GM18508 (cell line): Measurements from ENCODE around the gene ZNF175.
"Not testable (repeated sequence)": the region's sequence is repeated elsewhere in the genome, so short reads cannot be mapped to it uniquely, and the experiment has no call there.

Source experiments
- ATAC-seq: cut with Tn5 transposase; IDR thresholded peaks from one replicate; pipeline ENCODE4 v1.9.1; 2021; ENCODE audit warnings: moderate number of reproducible peaks; ENCODE audit not compliant: insufficient read depth, unreplicated experiment

Gene ZNF175

DNA sequence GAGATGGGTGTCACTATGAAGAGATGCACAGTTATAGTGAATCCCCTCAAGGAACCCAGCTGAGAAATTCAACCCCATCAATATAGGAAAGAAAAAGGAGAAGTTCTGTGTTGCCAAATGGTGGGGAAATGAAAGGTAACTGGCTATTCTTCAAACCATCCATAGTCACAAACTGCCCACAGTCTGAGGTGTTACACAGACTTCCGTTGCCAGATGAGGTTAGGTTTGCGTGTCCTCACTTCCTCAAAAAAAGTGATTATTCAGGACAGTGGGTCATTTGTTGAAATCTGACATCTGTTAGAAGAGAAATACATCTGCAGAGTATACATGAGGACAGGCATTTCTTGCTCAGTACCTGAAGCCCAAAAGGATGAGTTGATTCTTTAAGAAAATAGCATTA lies 50.1 kb downstream of the ZNF175 start:
- no peak for ATAC-seq

- ATAC-seq: no peak
Observed at GRCh38 chr19:51626675-51627074, 55.6 kb downstream of the ZNF175 start.

DNA sequence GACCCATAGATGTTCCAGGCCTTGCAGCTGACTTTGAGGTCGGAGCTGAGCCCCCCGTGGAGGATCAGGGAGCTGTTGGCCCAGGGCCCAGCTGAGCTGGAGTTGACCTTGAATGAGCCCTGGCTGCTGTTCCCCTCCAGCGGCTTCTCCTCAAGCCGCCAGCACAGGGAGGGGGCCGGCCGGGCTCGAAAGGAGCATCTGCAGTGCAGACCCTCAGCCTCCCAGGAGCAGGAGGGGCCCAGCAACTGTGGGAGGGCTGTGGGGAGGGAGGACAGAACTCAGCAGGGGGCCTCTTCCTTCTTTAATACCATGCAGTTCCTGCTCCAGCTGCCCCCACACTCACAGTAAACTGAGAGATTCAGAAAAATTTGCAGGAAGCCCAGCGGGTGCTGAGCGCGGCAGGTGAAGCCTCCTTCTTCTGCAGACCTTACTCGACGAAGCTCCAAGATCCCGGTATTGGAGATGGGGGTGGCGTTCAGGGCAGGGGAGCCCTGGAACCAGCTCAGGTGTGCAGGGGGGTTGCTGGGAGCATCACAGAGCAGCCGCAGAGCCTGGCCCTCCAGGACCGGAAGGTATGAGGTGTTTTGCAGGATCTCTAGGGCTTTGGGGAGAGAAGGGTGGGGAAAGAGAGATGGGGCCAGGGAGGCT lies 56.5 kb downstream of the ZNF175 start:
- no peak for ATAC-seq

GRCh38 chr19:51628153-51628939 lies 57.3 kb downstream of the ZNF175 start:
- no peak for ATAC-seq

- ATAC-seq: not testable (repeated sequence)
Observed at GRCh38 chr19:51630315-51630714, 59.2 kb downstream of the ZNF175 start, which contains the start of gene SIGLEC5. Gene SIGLEC5 (minus strand): TSS chr19:51630401. CDS start chr19:51630335, 66 bp downstream.

DNA sequence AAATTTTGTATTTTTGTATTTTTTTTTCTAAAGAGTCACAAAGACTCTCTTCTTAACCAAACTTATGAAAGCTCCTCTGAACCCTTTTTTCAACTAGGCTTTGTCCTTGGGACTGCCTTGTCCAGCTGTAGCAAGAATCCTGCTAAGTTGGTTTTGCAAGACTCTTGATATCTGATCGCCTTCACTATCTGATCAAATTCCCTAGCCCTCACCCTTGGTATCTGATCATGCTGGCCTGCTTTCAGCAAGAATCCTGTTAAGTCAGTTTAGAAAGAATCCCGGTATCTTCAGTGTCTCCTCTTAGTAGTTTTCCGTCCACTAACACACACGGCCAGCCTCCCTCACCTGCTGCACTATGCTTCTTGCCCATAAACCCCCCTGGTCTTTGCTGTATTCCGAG lies 61.0 kb downstream of the ZNF175 start:
- ATAC-seq: no peak

DNA sequence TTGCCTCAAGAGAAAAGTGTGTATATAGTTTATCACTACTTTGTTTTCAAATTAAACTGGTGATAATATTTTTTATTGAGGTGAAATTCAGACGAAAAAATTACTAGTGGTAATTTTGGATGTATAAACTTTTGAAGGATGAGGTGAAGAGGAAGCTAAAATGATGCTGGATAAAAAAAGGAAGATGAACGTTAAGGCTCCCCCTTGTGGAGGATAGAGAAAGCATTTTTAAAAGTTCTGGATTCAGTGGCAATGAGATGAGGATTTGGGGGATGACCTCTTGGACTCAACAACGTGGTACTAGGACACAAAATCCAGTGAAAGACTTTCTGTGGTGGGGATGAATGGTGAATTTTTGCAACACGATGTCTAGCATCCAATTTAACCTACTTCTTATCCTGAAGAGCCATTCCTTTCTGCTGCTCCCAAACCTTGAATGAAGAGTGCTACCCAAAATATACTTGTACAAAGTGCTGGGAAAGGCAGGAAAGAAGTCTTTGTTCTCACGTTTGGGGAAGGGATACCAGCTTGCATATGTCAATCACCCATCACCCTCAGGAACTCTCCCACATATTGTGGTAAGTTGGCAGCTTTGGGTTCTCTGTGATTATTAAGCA lies 66.4 kb downstream of the ZNF175 start:
- ATAC-seq: no peak

GRCh38 chr19:51639916-51640315 lies 68.8 kb downstream of the ZNF175 start:
- no peak for ATAC-seq

DNA sequence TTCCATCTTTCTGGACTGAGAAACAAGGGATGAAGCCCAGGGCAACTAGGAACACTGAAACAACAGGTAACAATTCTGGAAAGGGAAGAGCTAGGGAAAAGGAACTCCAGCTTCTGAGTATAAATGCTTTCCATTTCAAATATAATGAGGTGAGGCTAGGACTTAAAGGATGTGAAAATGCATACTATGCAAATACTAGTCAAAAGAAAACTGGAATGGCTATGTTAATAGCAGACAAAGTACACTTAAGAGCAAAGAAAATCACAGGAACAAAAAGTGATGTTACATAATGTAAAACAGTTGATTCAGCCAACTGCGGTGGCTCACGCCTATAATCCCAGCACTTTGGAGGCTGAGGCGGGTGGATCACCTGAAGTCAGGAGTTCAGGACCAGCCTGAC lies 69.3 kb downstream of the ZNF175 start:
- no peak for ATAC-seq

GRCh38 chr19:51641648-51642047 lies 70.6 kb downstream of the ZNF175 start:
- no peak for ATAC-seq
